ENCODE measurements around the gene CAPZA1.

CAPZA1 gene

DNA sequence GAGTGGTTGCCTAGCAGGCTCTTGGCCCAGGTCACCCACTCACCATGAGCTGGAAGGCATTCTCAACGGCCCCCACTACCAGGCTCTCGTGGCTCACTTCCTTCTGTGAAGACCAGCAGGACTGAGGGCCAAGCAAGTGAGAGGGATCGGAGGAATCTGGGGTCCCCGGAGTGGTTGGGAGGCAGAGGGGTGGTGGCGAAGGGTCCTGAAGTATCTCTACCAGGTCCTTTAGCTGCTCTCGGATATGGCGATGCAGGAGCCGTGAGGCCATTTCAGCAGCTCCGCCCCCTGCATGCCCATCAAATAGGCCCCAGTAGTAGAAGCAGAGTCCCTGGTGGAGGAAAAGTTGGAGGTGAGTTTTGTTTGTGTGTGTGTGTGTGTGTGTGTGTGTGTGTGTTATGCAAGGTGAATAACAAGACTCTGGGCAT, 93.1 kb downstream of the CAPZA1 start:
- TF ChIP-seq, protein P1, sequence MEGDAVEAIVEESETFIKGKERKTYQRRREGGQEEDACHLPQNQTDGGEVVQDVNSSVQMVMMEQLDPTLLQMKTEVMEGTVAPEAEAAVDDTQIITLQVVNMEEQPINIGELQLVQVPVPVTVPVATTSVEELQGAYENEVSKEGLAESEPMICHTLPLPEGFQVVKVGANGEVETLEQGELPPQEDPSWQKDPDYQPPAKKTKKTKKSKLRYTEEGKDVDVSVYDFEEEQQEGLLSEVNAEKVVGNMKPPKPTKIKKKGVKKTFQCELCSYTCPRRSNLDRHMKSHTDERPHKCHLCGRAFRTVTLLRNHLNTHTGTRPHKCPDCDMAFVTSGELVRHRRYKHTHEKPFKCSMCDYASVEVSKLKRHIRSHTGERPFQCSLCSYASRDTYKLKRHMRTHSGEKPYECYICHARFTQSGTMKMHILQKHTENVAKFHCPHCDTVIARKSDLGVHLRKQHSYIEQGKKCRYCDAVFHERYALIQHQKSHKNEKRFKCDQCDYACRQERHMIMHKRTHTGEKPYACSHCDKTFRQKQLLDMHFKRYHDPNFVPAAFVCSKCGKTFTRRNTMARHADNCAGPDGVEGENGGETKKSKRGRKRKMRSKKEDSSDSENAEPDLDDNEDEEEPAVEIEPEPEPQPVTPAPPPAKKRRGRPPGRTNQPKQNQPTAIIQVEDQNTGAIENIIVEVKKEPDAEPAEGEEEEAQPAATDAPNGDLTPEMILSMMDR (IDR thresholded peaks at IDR 0.05; ENCODE audit: low read depth, low read length): no peak
- TF ChIP-seq, protein P2, sequence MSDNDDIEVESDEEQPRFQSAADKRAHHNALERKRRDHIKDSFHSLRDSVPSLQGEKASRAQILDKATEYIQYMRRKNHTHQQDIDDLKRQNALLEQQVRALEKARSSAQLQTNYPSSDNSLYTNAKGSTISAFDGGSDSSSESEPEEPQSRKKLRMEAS (IDR thresholded peaks at IDR 0.05; ENCODE audit: low read depth, low read length): no peak
- TF ChIP-seq MYC (IDR thresholded peaks at IDR 0.05; ENCODE audit: low read depth, low read length): no peak
- TF ChIP-seq POLR2A (IDR thresholded peaks at IDR 0.05; ENCODE audit: extremely low read depth, insufficient read length): no peak
- no peak for DNase-seq (ENCODE audit: low read depth)
- H3K4me3 ChIP-seq (ENCODE audit: low read depth, low read length): no peak overlapping the region

DNA sequence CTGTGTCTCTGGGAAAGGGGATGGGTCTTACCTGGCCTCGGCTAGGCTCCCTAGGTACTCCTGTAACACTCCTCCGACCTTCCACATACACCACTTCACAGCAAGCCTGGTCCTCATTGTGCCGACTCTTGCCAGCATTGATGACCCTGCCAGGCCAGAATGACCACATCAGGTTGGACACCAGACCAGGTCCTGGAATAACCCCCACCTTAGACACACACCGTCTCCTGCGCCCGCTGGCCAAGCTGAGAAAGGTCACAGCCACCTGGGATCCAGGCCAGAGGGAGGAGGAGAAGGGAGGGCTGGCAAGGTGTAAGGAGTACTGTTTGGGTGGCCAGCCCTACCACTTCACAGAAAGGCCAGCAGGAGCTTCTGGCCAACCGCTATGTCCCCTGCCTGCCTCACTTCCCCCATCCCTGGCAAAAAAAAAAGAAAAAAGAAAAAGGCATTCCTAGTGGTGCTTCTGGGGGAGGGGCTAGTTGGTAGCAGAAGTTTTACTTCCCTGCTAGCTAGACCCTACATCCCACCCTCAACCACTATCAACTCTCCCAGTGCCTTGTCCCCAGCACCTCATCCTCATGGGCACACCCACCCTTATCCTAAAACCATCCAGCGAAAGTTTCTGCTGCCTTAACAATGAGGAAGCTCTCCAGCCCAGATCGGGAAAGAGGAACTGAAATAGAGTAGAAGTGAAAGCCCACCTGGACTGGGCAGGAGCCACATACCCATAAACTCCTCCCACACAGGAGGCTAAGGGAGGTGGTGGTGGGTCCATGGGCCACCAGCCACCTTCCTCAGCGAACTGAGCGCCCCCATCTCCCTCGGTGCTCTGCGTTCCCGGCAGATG, 94.1 kb downstream of the CAPZA1 start:
- no peak for TF ChIP-seq POLR2A (IDR thresholded peaks at IDR 0.05; ENCODE audit: extremely low read depth, insufficient read length)
- no peak for TF ChIP-seq MYC (IDR thresholded peaks at IDR 0.05; ENCODE audit: low read depth, low read length)
- TF ChIP-seq, protein P1 (IDR thresholded peaks at IDR 0.05; ENCODE audit: low read depth, low read length): no peak
- TF ChIP-seq, protein P2 (IDR thresholded peaks at IDR 0.05; ENCODE audit: low read depth, low read length): no peak
- DNase-seq (ENCODE audit: low read depth): peak; percentile 69
- no peak overlapping the region for H3K4me3 ChIP-seq (ENCODE audit: low read depth, low read length)

DNA sequence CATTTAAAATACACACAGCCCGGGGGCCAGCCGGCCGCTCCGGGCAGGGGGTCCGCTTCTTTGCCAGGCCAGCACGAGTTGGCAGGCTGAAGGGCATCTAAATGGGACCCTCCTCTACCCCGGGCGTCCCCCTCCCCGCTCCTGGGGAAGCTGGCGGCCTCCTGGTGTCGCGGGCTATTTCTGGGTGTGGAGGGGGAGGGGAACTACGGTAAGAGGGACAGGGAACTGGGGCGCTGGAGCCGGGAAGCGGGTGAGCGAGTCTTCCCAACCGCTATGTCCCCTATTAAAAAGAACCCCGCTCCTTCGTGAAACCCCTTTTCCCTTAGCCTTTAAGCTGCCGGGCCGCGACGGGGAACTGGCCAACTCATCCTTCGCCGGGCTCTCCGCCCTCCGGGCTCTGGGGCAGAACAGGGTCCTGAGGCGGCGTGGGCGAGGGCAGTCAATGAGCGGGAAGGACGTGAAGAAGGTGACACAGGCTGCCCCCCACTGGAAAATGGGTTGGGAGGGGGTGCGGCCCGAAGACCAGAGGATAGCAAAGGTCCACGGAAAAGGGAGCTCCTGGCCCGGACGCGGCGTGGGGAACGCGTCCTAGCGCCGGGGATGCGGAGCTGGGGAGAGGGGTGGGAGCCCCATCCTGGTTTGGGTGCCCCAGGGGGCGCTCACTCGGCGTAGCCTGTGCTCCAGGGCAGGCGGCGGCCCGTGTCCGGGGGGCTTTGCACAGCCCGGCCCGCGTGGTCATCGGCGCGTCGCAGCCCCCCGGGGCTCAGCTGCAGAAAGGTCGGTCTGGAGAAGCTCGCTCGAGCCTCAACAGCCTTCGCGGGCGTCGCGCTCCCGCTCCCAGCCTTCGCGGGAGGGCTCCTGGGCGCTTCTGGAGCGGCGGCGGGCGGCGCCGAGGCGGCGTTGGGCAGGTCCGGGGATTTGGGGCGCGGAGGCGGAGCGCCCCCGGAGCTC, 95.0 kb downstream of the CAPZA1 start:
- peak; percentile 25 for DNase-seq (ENCODE audit: low read depth)
- H3K4me3 ChIP-seq (ENCODE audit: low read depth, low read length): no peak overlapping the region
- TF ChIP-seq POLR2A (IDR thresholded peaks at IDR 0.05; ENCODE audit: extremely low read depth, insufficient read length) (no peak), MYC (IDR thresholded peaks at IDR 0.05; ENCODE audit: low read depth, low read length) (no peak)
- TF ChIP-seq, protein P2 (IDR thresholded peaks at IDR 0.05; ENCODE audit: low read depth, low read length): no peak
- TF ChIP-seq, protein P1 (IDR thresholded peaks at IDR 0.05; ENCODE audit: low read depth, low read length): no peak

DNA sequence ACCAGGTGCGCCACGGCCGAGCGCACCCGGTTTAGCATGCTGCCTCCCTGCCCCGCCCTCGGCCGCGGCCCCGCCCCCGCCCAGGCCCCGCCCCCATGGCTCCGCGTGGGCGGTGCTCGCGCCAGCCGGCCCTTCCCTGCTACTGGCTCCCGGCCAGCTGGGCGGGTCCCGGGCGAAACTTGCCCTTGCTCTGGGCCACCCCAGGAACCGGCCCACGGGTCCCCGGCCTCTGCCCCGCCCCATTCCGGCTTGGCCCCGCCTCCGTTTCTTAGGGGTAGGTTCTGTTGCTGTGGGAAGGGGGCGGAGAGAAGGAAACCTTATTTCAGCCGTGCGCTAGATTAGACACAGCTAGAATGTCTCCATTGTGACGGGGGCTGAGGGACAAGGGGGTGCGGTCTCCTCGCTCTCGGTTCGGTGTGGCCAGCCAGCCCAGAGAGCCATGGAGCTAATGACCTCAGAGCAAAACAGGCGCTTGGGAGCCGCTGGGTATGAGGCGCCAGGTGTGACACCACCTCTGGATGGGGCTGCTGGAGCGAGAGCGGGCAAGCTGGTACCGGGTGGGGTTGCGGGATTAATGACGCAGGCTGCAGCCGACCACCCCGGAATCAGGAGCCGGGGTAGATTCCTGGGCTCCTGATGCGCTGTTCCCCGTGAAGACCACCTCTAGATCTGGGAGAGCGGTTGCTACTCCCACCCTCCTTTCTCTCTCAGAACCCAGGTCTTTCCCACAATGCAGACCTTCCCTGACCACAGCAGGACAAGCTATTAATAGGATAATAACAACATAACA, 95.8 kb downstream of the CAPZA1 start, which contains the start of gene PPM1J:
TSS of gene PPM1J (minus strand) at position 69 of the 790 bp plus-strand sequence. CDS start at position 38, 31 bp downstream.
- H3K4me3 ChIP-seq (ENCODE audit: low read depth, low read length): peak within 1 kb of the TSS; percentile 51
- TF ChIP-seq POLR2A (IDR thresholded peaks at IDR 0.05; ENCODE audit: extremely low read depth, insufficient read length) (no peak), MYC (IDR thresholded peaks at IDR 0.05; ENCODE audit: low read depth, low read length) (no peak)
- TF ChIP-seq, protein P2 (IDR thresholded peaks at IDR 0.05; ENCODE audit: low read depth, low read length): no peak; the same call in 1 of the 2 replicates
- TF ChIP-seq, protein P1 (IDR thresholded peaks at IDR 0.05; ENCODE audit: low read depth, low read length): no peak
- peak; percentile 93 for DNase-seq (ENCODE audit: low read depth)
